SK-N-MC (cell line): ENCODE data around the gene TRMT11.

Experiments
- FOXP2 ChIP-seq: optimal IDR thresholded peaks from 2 replicates; pipeline ENCODE3; 2011; ENCODE audit warnings: mild to moderate bottlenecking, moderate library complexity; ENCODE audit not compliant: insufficient read depth; ENCODE audit errors: extremely low read length, control extremely low read depth
- POLR2AphosphoS5 ChIP-seq: IDR thresholded peaks from 2 replicates; pipeline ENCODE4 v1.6.1; 2012; ENCODE audit warnings: mild to moderate bottlenecking, low read depth, low read length, borderline replicate concordance

- TF ChIP-seq POLR2AphosphoS5 (no peak), FOXP2 (no peak)
Measured at GRCh38 chr6:126072834-126073233, 86.5 kb downstream of the TRMT11 start.
